Measurements from ENCODE around the gene FLNA. TPM values are rescaled to one million over a fixed set of nuclear protein-coding genes. Genes with fewer than 3 reads are reported as not detected.

The FLNA gene
- polyA plus RNA-seq, 1 donor from 2014 or later: 84.9 TPM

DNA sequence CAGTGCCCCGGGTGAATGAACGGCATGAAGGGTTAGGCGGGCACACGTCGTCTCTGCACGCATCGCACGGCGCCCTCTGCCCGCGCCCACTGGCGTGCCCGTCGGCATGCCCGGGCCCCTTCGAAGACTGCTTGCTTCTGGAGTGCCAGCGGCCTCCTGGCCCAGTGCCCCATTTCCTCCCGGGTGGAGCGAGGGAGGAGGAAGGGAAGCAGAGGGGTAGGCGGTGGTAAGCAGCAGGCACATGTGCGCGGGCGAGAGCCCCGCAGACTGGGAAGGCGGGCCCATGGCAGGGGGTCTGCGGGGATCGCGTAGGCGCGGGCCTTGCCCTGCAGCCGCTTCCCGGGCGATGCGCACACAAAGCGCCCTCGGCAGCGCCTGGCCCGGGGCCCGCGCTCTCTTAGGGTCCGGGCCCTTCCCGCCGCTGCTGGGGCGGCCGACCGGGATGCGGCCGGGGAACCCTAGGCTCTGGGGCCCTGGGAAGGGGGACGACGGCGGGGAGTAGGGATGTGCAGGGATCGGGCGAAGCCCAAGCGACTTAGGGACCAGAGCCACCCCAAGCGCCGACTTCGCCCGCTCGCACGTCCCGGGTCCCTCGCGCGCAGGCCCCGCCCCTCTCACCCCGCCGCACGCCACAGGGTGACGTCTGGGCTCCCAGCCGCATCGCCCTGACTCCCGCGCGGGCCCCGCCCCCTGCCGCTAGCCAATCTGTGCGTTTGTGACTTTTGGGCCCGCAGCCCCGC, 3.8 kb upstream of the FLNA start:
- Histone ChIP-seq H3F3A (ENCODE audit: insufficient read depth, low read length, poor library complexity, severe bottlenecking) (no peaks in the 10 kb centered on the region), H3K27ac (ENCODE audit: low read length) (peak overlapping the region; percentile 84), H3K9ac (ENCODE audit: low read length) (peak overlapping the region; percentile 89), H3K79me2 (replicated peaks; ENCODE audit: insufficient read depth, low read length) (peaks cover 9% of the 10 kb centered on the region), H3K4me2 (ENCODE audit: low read length) (no peak overlapping the region), H3K4me3 (ENCODE audit: low read length) (peak overlapping the region; percentile 73), H3K27me3 (ENCODE audit: insufficient read depth, low read depth, low read length) (no peaks in the 10 kb centered on the region), H3K9me2 (ENCODE audit: insufficient read depth, low read length) (no peaks in the 10 kb centered on the region), H3K36me3 (ENCODE audit: insufficient read depth, low read length) (no peaks in the 10 kb centered on the region), H4K20me1 (ENCODE audit: insufficient read depth) (no peaks in the 10 kb centered on the region), H2AFZ (ENCODE audit: low read depth, low read length) (no peak overlapping the region), H3K9me3 (ENCODE audit: low read length) (no peaks in the 10 kb centered on the region)
- TF ChIP-seq MXI1 (conservative IDR thresholded peaks at IDR 0.05; ENCODE audit: poor library complexity, severe bottlenecking) (peak; percentile 42), TAF1 (IDR thresholded peaks at IDR 0.05; ENCODE audit: low read depth) (peak; percentile 69), POLR2AphosphoS5 (IDR thresholded peaks at IDR 0.05) (peak; percentile 92), EZH2 (IDR thresholded peaks at IDR 0.05; ENCODE audit: borderline replicate concordance, insufficient read depth, low read length, poor library complexity, severe bottlenecking) (no peak), EP300 (conservative IDR thresholded peaks at IDR 0.05; ENCODE audit: poor library complexity, severe bottlenecking) (peak; percentile 17), RAD21 (conservative IDR thresholded peaks at IDR 0.05) (no peak), SMC3 (conservative IDR thresholded peaks at IDR 0.05; ENCODE audit: poor library complexity) (no peak)
- TF ChIP-seq, protein P1, sequence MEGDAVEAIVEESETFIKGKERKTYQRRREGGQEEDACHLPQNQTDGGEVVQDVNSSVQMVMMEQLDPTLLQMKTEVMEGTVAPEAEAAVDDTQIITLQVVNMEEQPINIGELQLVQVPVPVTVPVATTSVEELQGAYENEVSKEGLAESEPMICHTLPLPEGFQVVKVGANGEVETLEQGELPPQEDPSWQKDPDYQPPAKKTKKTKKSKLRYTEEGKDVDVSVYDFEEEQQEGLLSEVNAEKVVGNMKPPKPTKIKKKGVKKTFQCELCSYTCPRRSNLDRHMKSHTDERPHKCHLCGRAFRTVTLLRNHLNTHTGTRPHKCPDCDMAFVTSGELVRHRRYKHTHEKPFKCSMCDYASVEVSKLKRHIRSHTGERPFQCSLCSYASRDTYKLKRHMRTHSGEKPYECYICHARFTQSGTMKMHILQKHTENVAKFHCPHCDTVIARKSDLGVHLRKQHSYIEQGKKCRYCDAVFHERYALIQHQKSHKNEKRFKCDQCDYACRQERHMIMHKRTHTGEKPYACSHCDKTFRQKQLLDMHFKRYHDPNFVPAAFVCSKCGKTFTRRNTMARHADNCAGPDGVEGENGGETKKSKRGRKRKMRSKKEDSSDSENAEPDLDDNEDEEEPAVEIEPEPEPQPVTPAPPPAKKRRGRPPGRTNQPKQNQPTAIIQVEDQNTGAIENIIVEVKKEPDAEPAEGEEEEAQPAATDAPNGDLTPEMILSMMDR (IDR thresholded peaks at IDR 0.05; ENCODE audit: poor library complexity, severe bottlenecking): peak; percentile 10
- TF ChIP-seq, protein P2, sequence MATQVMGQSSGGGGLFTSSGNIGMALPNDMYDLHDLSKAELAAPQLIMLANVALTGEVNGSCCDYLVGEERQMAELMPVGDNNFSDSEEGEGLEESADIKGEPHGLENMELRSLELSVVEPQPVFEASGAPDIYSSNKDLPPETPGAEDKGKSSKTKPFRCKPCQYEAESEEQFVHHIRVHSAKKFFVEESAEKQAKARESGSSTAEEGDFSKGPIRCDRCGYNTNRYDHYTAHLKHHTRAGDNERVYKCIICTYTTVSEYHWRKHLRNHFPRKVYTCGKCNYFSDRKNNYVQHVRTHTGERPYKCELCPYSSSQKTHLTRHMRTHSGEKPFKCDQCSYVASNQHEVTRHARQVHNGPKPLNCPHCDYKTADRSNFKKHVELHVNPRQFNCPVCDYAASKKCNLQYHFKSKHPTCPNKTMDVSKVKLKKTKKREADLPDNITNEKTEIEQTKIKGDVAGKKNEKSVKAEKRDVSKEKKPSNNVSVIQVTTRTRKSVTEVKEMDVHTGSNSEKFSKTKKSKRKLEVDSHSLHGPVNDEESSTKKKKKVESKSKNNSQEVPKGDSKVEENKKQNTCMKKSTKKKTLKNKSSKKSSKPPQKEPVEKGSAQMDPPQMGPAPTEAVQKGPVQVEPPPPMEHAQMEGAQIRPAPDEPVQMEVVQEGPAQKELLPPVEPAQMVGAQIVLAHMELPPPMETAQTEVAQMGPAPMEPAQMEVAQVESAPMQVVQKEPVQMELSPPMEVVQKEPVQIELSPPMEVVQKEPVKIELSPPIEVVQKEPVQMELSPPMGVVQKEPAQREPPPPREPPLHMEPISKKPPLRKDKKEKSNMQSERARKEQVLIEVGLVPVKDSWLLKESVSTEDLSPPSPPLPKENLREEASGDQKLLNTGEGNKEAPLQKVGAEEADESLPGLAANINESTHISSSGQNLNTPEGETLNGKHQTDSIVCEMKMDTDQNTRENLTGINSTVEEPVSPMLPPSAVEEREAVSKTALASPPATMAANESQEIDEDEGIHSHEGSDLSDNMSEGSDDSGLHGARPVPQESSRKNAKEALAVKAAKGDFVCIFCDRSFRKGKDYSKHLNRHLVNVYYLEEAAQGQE (IDR thresholded peaks at IDR 0.05; ENCODE audit: borderline replicate concordance): peak; percentile 58

DNA sequence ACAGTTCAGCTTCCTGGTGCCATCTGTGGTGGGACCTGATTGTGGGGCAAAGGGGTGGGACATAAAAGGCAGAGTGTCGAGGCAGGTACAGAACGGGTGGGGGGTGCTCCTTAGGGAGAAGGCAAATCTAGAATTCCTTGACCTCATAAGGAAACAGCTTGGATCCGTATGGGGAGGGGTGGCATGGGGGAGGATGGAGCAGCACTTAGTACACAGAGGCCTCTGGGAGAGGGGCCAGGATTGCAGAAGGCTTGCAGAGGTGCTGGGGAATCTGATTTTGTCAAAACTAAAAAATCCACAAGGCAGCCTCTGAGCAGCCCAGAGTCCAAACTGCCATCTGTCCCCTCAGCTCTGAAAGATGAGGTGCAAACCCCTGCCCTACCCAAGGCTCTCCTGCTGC, 2.3 kb upstream of the FLNA start:
- H3K9me2 ChIP-seq (ENCODE audit: insufficient read depth, low read length): no peaks in the 10 kb centered on the region
- H2AFZ ChIP-seq (ENCODE audit: low read depth, low read length): no peak overlapping the region
- no peak overlapping the region for H3K27ac ChIP-seq (ENCODE audit: low read length)
- H3K9me3 ChIP-seq (ENCODE audit: low read length): no peaks in the 10 kb centered on the region
- peaks cover 9% of the 10 kb centered on the region for H3K79me2 ChIP-seq (replicated peaks; ENCODE audit: insufficient read depth, low read length)
- no peak overlapping the region for H3K4me3 ChIP-seq (ENCODE audit: low read length)
- no peaks in the 10 kb centered on the region for H3K27me3 ChIP-seq (ENCODE audit: insufficient read depth, low read depth, low read length)
- TF ChIP-seq POLR2AphosphoS5 (IDR thresholded peaks at IDR 0.05) (no peak), EP300 (conservative IDR thresholded peaks at IDR 0.05; ENCODE audit: poor library complexity, severe bottlenecking) (no peak), RAD21 (conservative IDR thresholded peaks at IDR 0.05) (no peak), MXI1 (conservative IDR thresholded peaks at IDR 0.05; ENCODE audit: poor library complexity, severe bottlenecking) (no peak), EZH2 (IDR thresholded peaks at IDR 0.05; ENCODE audit: borderline replicate concordance, insufficient read depth, low read length, poor library complexity, severe bottlenecking) (no peak), TAF1 (IDR thresholded peaks at IDR 0.05; ENCODE audit: low read depth) (no peak), SMC3 (conservative IDR thresholded peaks at IDR 0.05; ENCODE audit: poor library complexity) (no peak)
- TF ChIP-seq, protein P2 (IDR thresholded peaks at IDR 0.05; ENCODE audit: borderline replicate concordance): no peak
- TF ChIP-seq, protein P1 (IDR thresholded peaks at IDR 0.05; ENCODE audit: poor library complexity, severe bottlenecking): no peak
- no peaks in the 10 kb centered on the region for H3K36me3 ChIP-seq (ENCODE audit: insufficient read depth, low read length)
- H3K9ac ChIP-seq (ENCODE audit: low read length): no peak overlapping the region
- H3K4me2 ChIP-seq (ENCODE audit: low read length): no peak overlapping the region
- H4K20me1 ChIP-seq (ENCODE audit: insufficient read depth): no peaks in the 10 kb centered on the region
- no peaks in the 10 kb centered on the region for H3F3A ChIP-seq (ENCODE audit: insufficient read depth, low read length, poor library complexity, severe bottlenecking)

All from neural cell (in vitro differentiated cells).